Stimulated activated CD8-positive, alpha-beta memory T cell treated with anti-CD3 and anti-CD28 coated beads, Interleukin-15, amount 100 ng/mL, for 24 hours (primary cell): Measurements from ENCODE around the gene RAB15.

Experiments used
- DNase-seq: peaks from one replicate; pipeline ENCODE4 v3.0.0-alpha.2; 2020; ENCODE audit warnings: low read depth

RAB15 gene

GRCh38 chr14:64910847-64911495, 61.2 kb downstream of the RAB15 start:
- DNase-seq: no peak

GRCh38 chr14:64906022-64906421, 66.1 kb downstream of the RAB15 start:
- DNase-seq: no peak

GRCh38 chr14:64899958-64900357, 72.2 kb downstream of the RAB15 start:
- DNase-seq: no peak
